Measurements from ENCODE around the gene PPP2R3B.
A peak's percentile ranks its signal among the peaks of the same experiment; 100 is the strongest.
"Not testable (repeated sequence)": the region's sequence is repeated elsewhere in the genome, so short reads cannot be mapped to it uniquely, and the experiment has no call there.

The PPP2R3B gene

DNA sequence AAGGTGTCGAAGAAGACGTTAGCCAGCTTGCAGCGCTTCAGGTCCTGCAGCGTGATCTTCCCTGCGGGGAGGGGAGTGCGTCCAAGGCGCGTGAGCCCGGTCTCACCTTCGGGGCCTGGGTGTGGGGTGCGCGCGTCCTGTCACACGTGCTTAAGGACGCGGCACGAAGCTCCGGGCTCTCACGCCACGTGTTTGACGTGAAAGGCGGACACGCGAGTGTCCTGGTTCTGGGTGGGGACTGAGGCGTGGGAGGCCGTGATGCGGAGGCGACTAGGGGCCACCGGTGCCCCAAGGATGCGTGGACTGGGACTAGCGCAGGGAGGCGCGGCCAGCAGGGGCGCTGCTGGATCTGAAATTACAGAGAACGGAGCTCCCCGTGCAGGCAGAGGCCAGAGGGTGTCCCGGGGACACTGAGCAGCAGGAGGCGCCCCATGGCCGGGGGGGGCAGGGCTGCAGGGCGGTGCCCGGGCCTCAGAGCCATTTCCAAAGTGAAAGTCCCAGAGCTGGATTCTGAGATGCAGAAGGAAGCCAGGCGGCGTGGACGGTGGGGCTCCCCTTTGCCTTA is 47.8 kb downstream of the PPP2R3B start:
- DNase-seq (ENCODE audit: low read depth, low spot score): no peak

DNA sequence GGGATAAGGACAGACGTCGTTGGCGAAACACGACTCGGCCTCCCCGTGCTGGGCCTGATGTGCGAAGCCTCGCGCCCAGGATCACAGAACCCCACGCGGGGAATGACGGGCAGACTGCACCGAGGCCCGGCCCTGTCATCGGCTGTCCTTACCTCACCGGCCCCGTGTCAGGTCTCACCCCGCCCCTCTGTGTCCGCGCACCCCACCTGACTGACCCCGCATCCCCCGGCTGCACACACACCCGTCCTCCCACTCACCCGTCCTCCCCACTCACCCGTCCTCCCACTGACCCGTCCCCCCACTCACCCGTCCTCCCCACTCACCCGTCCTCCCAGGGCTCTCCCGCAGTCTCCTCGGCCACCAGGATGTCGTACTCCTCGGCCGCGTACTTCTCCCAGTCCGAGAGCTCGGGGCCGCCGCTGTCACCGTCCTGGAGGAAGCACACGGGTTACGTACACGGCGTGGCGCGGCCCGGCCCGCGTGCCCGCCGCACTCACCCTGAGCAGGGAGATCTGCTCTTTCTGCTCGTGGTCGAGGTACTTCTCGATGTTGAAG is 48.3 kb downstream of the PPP2R3B start:
- DNase-seq (ENCODE audit: low read depth, low spot score): no peak

GRCh38 chrX:337331-337831 is 49.3 kb downstream of the PPP2R3B start:
- no peak for DNase-seq (ENCODE audit: low read depth, low spot score)

DNA sequence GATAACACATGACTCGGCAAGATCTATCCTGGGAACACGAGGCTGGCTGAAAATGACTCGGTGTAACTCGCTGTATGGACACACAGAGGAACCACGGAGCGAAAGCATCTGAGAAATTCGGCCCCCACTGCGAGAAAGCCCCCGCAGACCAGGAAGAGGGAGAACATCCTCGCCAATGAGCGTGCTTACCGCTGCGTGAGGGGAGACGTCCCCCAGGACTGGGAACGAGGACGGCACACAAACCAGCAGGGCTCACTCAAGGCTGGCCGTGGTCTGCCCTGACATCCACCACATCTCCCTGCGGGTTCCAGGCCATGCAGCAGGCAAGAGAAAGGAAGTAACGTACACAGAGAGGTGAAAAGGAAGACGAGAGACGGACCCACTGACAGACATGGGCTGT is 50.5 kb downstream of the PPP2R3B start:
- no peak for DNase-seq (ENCODE audit: low read depth, low spot score)

GRCh38 chrX:335758-336155 is 51.0 kb downstream of the PPP2R3B start:
- DNase-seq (ENCODE audit: low read depth, low spot score): no peak

DNA sequence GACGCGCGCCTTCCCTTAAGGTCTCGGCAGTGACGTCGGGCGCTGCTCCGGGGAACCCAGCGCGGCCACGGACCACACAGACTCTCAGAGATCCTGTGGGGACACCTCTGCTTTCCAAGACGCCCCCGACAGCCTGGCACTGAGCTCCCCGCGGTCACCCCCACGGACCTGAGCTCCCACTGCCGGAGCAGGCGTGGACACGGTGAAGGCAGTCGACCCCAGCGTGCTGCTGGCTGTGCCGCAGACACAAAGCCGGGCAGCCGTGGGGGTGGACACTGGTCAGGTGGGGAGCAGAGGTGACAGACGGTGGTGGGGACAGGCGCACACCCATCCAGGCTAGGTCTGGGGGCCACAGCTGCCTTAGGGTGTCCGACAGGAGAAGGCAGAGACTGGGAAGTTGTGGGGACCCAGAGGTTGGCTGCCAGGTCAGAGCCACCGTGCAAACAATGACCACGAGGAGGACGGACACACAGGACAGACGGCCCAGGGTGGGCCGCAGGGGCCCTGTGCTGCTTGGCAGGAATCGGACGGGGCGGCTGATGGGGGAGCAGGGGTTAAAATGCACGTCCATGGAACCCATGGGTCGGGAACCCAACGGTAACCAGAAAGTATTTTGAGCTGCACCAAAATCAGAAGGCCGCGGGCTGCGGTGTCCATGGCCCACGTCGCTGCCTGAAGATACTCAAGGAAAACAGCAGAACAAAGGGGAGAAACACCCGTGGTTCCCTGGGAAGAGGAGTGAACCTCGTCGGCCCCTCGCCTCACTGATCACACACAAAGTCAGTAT is 51.5 kb downstream of the PPP2R3B start:
- no peak for DNase-seq (ENCODE audit: low read depth, low spot score)

GRCh38 chrX:334331-334891 is 52.3 kb downstream of the PPP2R3B start:
- DNase-seq (ENCODE audit: low read depth, low spot score): no peak

GRCh38 chrX:333611-334311 is 52.9 kb downstream of the PPP2R3B start:
- no peak for DNase-seq (ENCODE audit: low read depth, low spot score)

- no peak for DNase-seq (ENCODE audit: low read depth, low spot score)
Measured at GRCh38 chrX:332916-333610, 53.6 kb downstream of the PPP2R3B start.

DNA sequence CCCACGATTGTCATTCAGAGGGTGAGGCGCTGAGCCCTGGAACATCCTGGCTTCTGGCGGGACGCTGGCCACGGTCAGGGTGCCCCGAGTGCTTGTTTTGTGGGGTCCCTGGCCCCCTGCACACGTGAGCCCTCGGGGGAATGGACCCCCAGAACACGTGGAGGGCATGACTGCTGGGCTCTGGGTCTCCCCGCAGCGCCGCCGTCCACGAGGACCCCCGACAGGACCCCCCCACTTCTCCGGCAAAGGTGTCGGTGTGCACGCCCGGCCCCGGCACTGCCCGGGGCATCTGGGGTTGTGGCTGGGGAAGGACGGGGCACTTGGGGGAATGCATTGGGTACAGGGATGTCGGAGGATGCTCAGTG is 54.2 kb downstream of the PPP2R3B start:
- DNase-seq (ENCODE audit: low read depth, low spot score): no peak

- DNase-seq (ENCODE audit: low read depth, low spot score): no peak
Measured at GRCh38 chrX:331825-332495, 54.7 kb downstream of the PPP2R3B start.

- no peak for DNase-seq (ENCODE audit: low read depth, low spot score)
Measured at GRCh38 chrX:331151-331824, 55.4 kb downstream of the PPP2R3B start.

DNA sequence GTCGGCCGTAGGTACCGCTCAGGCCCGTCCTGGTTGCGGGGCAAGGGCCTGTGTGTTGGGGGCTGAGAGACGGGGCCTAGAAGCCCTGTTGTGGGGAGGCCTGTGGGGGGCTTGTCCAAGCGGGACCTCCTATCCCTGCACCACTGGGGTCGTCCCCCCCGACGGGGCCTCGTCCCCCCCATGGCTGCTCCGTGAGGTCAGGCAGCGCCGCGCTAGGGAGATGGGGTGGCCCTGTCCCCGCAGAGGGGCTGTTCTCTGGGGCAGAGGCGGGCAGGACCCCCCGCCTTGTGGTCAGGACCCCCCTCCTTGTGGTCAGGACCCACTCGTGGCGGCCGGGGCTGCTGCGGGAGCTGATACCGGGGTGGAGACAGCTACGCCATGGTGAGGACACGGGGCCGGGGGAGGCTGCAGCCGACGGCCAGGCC is 56.0 kb downstream of the PPP2R3B start:
- no peak for DNase-seq (ENCODE audit: low read depth, low spot score)

DNA sequence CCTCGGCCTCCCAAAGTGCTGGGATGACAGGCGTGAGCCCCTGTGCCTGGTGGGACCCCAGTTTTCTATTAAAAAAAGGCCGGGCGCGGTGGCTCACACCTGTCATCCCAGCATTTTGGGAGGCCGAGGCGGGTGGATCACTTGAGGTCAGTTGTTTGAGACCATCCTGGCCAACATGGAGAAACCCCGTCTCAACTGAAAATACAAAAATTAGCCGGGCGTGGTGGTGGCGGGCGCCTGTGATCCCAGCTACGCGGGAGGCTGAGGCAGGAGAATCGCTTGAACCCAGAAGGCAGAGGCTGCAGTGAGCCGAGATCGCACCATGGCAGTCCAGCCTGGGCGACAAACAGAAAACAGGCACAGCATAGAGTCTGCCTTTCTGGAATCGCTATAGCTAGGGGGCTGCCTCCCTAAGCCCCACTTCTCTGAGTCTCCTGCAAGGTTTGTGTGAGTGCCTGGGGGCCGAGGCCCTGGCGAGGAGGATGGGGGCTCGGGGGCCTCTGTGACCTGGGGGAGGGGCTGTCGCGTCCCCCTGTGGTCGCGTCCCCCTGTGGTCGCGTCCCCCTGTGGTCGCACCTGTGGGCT is 56.5 kb downstream of the PPP2R3B start:
- DNase-seq (ENCODE audit: low read depth, low spot score): not testable (repeated sequence)

- no peak for DNase-seq (ENCODE audit: low read depth, low spot score)
Measured at GRCh38 chrX:329291-329910, 57.3 kb downstream of the PPP2R3B start.

DNA sequence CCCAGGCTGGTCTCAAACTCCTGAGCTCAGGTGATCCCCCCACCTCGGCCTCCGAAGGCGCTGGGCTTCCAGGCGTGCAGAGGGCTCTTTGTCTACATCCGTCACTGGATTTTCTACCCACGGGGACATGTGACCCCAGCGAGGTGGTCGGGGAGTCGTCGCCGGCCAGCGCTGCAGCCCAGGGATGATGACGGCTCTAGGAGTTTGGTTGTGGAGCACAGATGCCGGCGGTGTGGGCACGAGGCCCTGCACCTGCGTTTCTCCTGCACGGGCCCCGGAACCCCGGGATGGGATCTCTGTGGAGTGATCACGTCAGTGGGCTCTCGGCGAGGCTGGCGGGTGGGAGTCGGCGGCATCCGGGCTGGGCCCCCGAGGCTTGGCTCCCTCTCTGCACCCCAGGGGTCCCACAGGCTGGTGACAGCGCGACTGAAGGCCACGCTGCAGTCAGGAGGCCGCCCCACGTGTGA is 59.0 kb downstream of the PPP2R3B start:
- no peak for DNase-seq (ENCODE audit: low read depth, low spot score)

GRCh38 chrX:324664-325063 is 62.0 kb downstream of the PPP2R3B start:
- DNase-seq (ENCODE audit: low read depth, low spot score): not testable (repeated sequence)

- DNase-seq (ENCODE audit: low read depth, low spot score): peak; percentile 69
Measured at GRCh38 chrX:323721-324628, 62.7 kb downstream of the PPP2R3B start.

Measured in iPS DF 19.7 (cell line).